Ishikawa (cell line): Measurements from ENCODE around the gene ARFGAP3.

Source experiments
- CEBPB ChIP-seq: IDR thresholded peaks from 2 replicates; pipeline ENCODE4 v1.6.1; 2012
- CREB1 ChIP-seq: IDR thresholded peaks from 2 replicates; pipeline ENCODE4 v1.6.1; 2012; ENCODE audit warnings: low read depth
- EGR1 ChIP-seq: IDR thresholded peaks from 2 replicates; pipeline ENCODE4 v1.6.1; 2012
- EP300 ChIP-seq: IDR thresholded peaks from 2 replicates; pipeline ENCODE4 v1.6.1; 2012; ENCODE audit warnings: borderline replicate concordance
- FOXM1 ChIP-seq: IDR thresholded peaks from 2 replicates; pipeline ENCODE4 v1.6.1; 2012; ENCODE audit warnings: low read depth, borderline replicate concordance
- MAX ChIP-seq: IDR thresholded peaks from 2 replicates; pipeline ENCODE4 v1.6.1; 2012
- NFIC ChIP-seq: IDR thresholded peaks from 2 replicates; pipeline ENCODE4 v1.6.1; 2012
- RAD21 ChIP-seq: IDR thresholded peaks from 2 replicates; pipeline ENCODE4 v1.6.1; 2012; ENCODE audit warnings: low read depth
- REST ChIP-seq: IDR thresholded peaks from 2 replicates; pipeline ENCODE4 v1.6.1; 2012; ENCODE audit warnings: low read depth, mild to moderate bottlenecking
- TAF1 ChIP-seq: IDR thresholded peaks from 2 replicates; pipeline ENCODE4 v1.6.1; 2012; ENCODE audit warnings: low read depth, mild to moderate bottlenecking
- TCF12 ChIP-seq: IDR thresholded peaks from 2 replicates; pipeline ENCODE4 v1.6.1; 2012; ENCODE audit warnings: low read depth
- TEAD4 ChIP-seq: IDR thresholded peaks from 2 replicates; pipeline ENCODE4 v1.6.1; 2012
- USF1 ChIP-seq: IDR thresholded peaks from 2 replicates; pipeline ENCODE4 v1.6.1; 2012
- YY1 ChIP-seq: IDR thresholded peaks from 2 replicates; pipeline ENCODE4 v1.6.1; 2012; ENCODE audit warnings: low read depth
- ZBTB7A ChIP-seq: IDR thresholded peaks from 2 replicates; pipeline ENCODE4 v1.6.1; 2012; ENCODE audit warnings: low read depth

ARFGAP3 gene

GRCh38 chr22:42889304-42889703, 32.2 kb upstream of the ARFGAP3 start:
- TF ChIP-seq TCF12 (no peak), RAD21 (no peak), EP300 (no peak), CEBPB (no peak), ZBTB7A (no peak), REST (no peak), CREB1 (no peak), MAX (no peak), USF1 (no peak), FOXM1 (no peak), TAF1 (no peak), NFIC (no peak), EGR1 (no peak), TEAD4 (no peak), YY1 (no peak)

- TF ChIP-seq RAD21 (no peak), CREB1 (no peak), TAF1 (no peak), MAX (no peak), CEBPB (no peak), NFIC (no peak), YY1 (no peak), USF1 (no peak), FOXM1 (no peak)
Measured at GRCh38 chr22:42887523-42888507, 30.7 kb upstream of the ARFGAP3 start.

GRCh38 chr22:42887120-42887519, 30.0 kb upstream of the ARFGAP3 start:
- no peak for TF ChIP-seq ZBTB7A
- TF ChIP-seq MAX: no peak
- TF ChIP-seq TEAD4: no peak
- no peak for TF ChIP-seq TCF12
- no peak for TF ChIP-seq TAF1
- no peak for TF ChIP-seq USF1
- TF ChIP-seq NFIC: no peak
- no peak for TF ChIP-seq REST
- TF ChIP-seq FOXM1: no peak
- TF ChIP-seq EGR1: no peak
- TF ChIP-seq RAD21: no peak
- TF ChIP-seq EP300: no peak
- TF ChIP-seq CREB1: no peak
- no peak for TF ChIP-seq CEBPB
- no peak for TF ChIP-seq YY1

- TF ChIP-seq CREB1 (no peak), USF1 (no peak), NFIC (no peak), FOXM1 (no peak), TCF12 (no peak), EP300 (no peak), TEAD4 (no peak), ZBTB7A (no peak), TAF1 (no peak), RAD21 (no peak), CEBPB (no peak), REST (no peak), MAX (no peak), YY1 (no peak), EGR1 (no peak)
Measured at GRCh38 chr22:42885446-42885845, 28.4 kb upstream of the ARFGAP3 start.
